HTR-8/SVneo (cell line): ENCODE measurements around the gene NCOA3.
"Not testable (repeated sequence)": the region's sequence is repeated elsewhere in the genome, so short reads cannot be mapped to it uniquely, and the experiment has no call there.

Experiments used
- DNase-seq: peaks from one replicate; pipeline ENCODE4 v3.0.0; 2011; ENCODE audit warnings: low spot score, mixed read lengths; ENCODE audit not compliant: insufficient read length
- FAIRE-seq: peaks from 2 replicates; lab custom pipeline; 2011; peaks lifted over from hg19 to GRCh38; lab: Jason Lieb, UNC

Gene NCOA3

GRCh38 chr20:47557791-47558190 is 56.1 kb downstream of the NCOA3 start:
- no peak for FAIRE-seq

GRCh38 chr20:47558295-47559066 is 56.8 kb downstream of the NCOA3 start:
- DNase-seq (no peak), FAIRE-seq (no peak)

More at GRCh38 chr20:47557791-47558190, 56.1 kb downstream of the NCOA3 start:
- no peak for DNase-seq

- FAIRE-seq: no peak
- DNase-seq: no peak
Measured at GRCh38 chr20:47559141-47559540, 57.5 kb downstream of the NCOA3 start.

- DNase-seq (no peak), FAIRE-seq (no peak)
Measured at GRCh38 chr20:47561180-47561579, 59.5 kb downstream of the NCOA3 start.

GRCh38 chr20:47561603-47562583 is 60.2 kb downstream of the NCOA3 start:
- DNase-seq (no peak), FAIRE-seq (peak; percentile 36)

GRCh38 chr20:47566269-47566668 is 64.6 kb downstream of the NCOA3 start:
- FAIRE-seq (no peak), DNase-seq (no peak)

- FAIRE-seq (peak; percentile 44), DNase-seq (peak; percentile 76)
Measured at GRCh38 chr20:47568019-47568418, 66.3 kb downstream of the NCOA3 start.

GRCh38 chr20:47568837-47569410 is 67.2 kb downstream of the NCOA3 start:
- FAIRE-seq (no peak), DNase-seq (no peak)

- DNase-seq: no peak
- no peak for FAIRE-seq
Measured at GRCh38 chr20:47571426-47571825, 69.7 kb downstream of the NCOA3 start.

- no peak for FAIRE-seq
- no peak for DNase-seq
Measured at GRCh38 chr20:47572105-47572729, 70.5 kb downstream of the NCOA3 start.

GRCh38 chr20:47573559-47573958 is 71.9 kb downstream of the NCOA3 start:
- no peak for FAIRE-seq

GRCh38 chr20:47574616-47575364 is 73.1 kb downstream of the NCOA3 start:
- DNase-seq (peak; percentile 51), FAIRE-seq (no peak)

More at GRCh38 chr20:47573559-47573958, 71.9 kb downstream of the NCOA3 start:
- no peak for DNase-seq

GRCh38 chr20:47576516-47577033 is 74.9 kb downstream of the NCOA3 start:
- FAIRE-seq: peak; percentile 95
- DNase-seq: peak; percentile 98

- no peak for FAIRE-seq
- no peak for DNase-seq
Measured at GRCh38 chr20:47577314-47577713, 75.6 kb downstream of the NCOA3 start.

- FAIRE-seq (no peak), DNase-seq (no peak)
Measured at GRCh38 chr20:47578543-47578942, 76.9 kb downstream of the NCOA3 start.

- FAIRE-seq, DNase-seq: not testable (repeated sequence)
Measured at GRCh38 chr20:47580686-47581085, 79.0 kb downstream of the NCOA3 start.

GRCh38 chr20:47581090-47581489 is 79.4 kb downstream of the NCOA3 start:
- FAIRE-seq: peak; percentile 86

GRCh38 chr20:47583551-47583950 is 81.9 kb downstream of the NCOA3 start:
- FAIRE-seq (peak; percentile 62), DNase-seq (no peak)

More at GRCh38 chr20:47581090-47581489, 79.4 kb downstream of the NCOA3 start:
- no peak for DNase-seq

- no peak for FAIRE-seq
Measured at GRCh38 chr20:47585087-47585747, 83.5 kb downstream of the NCOA3 start.

More at GRCh38 chr20:47585087-47585747, 83.5 kb downstream of the NCOA3 start:
- no peak for DNase-seq
